Central memory CD4-positive, alpha-beta T cell (primary cell): ENCODE measurements around the gene ZYX.

Source experiments
- DNase-seq: peaks from one replicate; pipeline ENCODE4 v3.0.0; 2022

ZYX gene

GRCh38 chr7:143362131-143363015, 18.8 kb upstream of the ZYX start, which contains the start of gene FAM131B:
Gene FAM131B, minus strand, starts transcription at chr7:143362713. Its CDS starts 110 bp downstream, at chr7:143362603.
- DNase-seq = no peak

GRCh38 chr7:143363016-143363937, 17.9 kb upstream of the ZYX start:
- DNase-seq = no peak

GRCh38 chr7:143367972-143368371, 13.2 kb upstream of the ZYX start:
- DNase-seq = no peak

- DNase-seq = no peak
Measured at GRCh38 chr7:143368387-143368786, 12.8 kb upstream of the ZYX start.

- no peak for DNase-seq
Measured at GRCh38 chr7:143369678-143370651, 11.2 kb upstream of the ZYX start.

GRCh38 chr7:143372070-143372469, 9.1 kb upstream of the ZYX start:
- DNase-seq = peak; percentile 40

GRCh38 chr7:143373255-143373794, 7.8 kb upstream of the ZYX start:
- DNase-seq = no peak

GRCh38 chr7:143374561-143374960, 6.6 kb upstream of the ZYX start:
- no peak for DNase-seq

GRCh38 chr7:143375298-143376034, 5.7 kb upstream of the ZYX start:
- DNase-seq = peak; percentile 49

- no peak for DNase-seq
Measured at GRCh38 chr7:143376396-143376795, 4.7 kb upstream of the ZYX start.

- DNase-seq = no peak
Measured at GRCh38 chr7:143379611-143380259, 1.4 kb upstream of the ZYX start.

GRCh38 chr7:143380260-143380645, 892 bp upstream of the ZYX start:
- peak; percentile 77 for DNase-seq

- DNase-seq = no peak
Measured at GRCh38 chr7:143381427-143382125, 431 bp downstream of the ZYX start.

GRCh38 chr7:143382126-143382790, 1.1 kb downstream of the ZYX start:
- no peak for DNase-seq

GRCh38 chr7:143382791-143383641, 1.9 kb downstream of the ZYX start:
- DNase-seq = no peak

GRCh38 chr7:143383642-143383957, 2.5 kb downstream of the ZYX start:
- no peak for DNase-seq

GRCh38 chr7:143384148-143384547, 3.0 kb downstream of the ZYX start:
- DNase-seq = no peak
